ENCODE measurements around the gene COPS9.

GRCh38 chr2:240142859-240143258 lies 6.8 kb upstream of the COPS9 start:
- TF ChIP-seq, protein P1, sequence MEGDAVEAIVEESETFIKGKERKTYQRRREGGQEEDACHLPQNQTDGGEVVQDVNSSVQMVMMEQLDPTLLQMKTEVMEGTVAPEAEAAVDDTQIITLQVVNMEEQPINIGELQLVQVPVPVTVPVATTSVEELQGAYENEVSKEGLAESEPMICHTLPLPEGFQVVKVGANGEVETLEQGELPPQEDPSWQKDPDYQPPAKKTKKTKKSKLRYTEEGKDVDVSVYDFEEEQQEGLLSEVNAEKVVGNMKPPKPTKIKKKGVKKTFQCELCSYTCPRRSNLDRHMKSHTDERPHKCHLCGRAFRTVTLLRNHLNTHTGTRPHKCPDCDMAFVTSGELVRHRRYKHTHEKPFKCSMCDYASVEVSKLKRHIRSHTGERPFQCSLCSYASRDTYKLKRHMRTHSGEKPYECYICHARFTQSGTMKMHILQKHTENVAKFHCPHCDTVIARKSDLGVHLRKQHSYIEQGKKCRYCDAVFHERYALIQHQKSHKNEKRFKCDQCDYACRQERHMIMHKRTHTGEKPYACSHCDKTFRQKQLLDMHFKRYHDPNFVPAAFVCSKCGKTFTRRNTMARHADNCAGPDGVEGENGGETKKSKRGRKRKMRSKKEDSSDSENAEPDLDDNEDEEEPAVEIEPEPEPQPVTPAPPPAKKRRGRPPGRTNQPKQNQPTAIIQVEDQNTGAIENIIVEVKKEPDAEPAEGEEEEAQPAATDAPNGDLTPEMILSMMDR (IDR thresholded peaks at IDR 0.05), result no peak
- TF ChIP-seq EZH2 (IDR thresholded peaks at IDR 0.05; ENCODE audit: borderline replicate concordance, insufficient read depth, low read depth, low read length, poor library complexity, severe bottlenecking), result no peak

Measured in B cell (primary cell).